MM.1S (cell line): ENCODE measurements around the gene CTNNA1.

Experiments used
- DNase-seq: peaks from one replicate; pipeline ENCODE4 v3.0.0-alpha.2; 2015
- H2AFZ ChIP-seq: fragments of 300-600 bp; sonication (generic); 2 replicates; pipeline ENCODE4 v1.6.0; 2016; ENCODE audit warnings: antibody characterized with exemption, low read length
- H3F3A ChIP-seq: fragments of 300-600 bp; sonication (generic); 2 replicates; pipeline ENCODE4 v1.6.1; 2016; ENCODE audit warnings: mild to moderate bottlenecking, antibody characterized with exemption, low read length, moderate library complexity, mixed read lengths; ENCODE audit not compliant: insufficient read depth
- H3K27ac ChIP-seq: fragments of 300-600 bp; sonication (generic); 2 replicates; pipeline ENCODE4 v1.5.1; 2016; ENCODE audit warnings: mild to moderate bottlenecking, low read length
- H3K27me3 ChIP-seq: fragments of 300-600 bp; sonication (generic); replicated peaks from 2 replicates; pipeline ENCODE4 v1.6.0; 2016; ENCODE audit warnings: low read length; ENCODE audit not compliant: insufficient read depth
- H3K36me3 ChIP-seq: fragments of 300-600 bp; sonication (generic); replicated peaks from 2 replicates; pipeline ENCODE4 v1.6.1; 2016; ENCODE audit warnings: mild to moderate bottlenecking, low read length, mixed read lengths; ENCODE audit not compliant: insufficient read depth
- H3K4me1 ChIP-seq: fragments of 300-600 bp; sonication (generic); 2 replicates; pipeline ENCODE4 v1.6.1; 2016; ENCODE audit warnings: low read length, mixed read lengths
- H3K4me2 ChIP-seq: fragments of 300-600 bp; sonication (generic); 2 replicates; pipeline ENCODE4 v1.6.0; 2016; ENCODE audit warnings: low read depth, low read length
- H3K4me3 ChIP-seq: fragments of 300-600 bp; sonication (generic); 2 replicates; pipeline ENCODE4 v1.5.1; 2016; ENCODE audit warnings: low read length, mixed read lengths
- H3K79me2 ChIP-seq: fragments of 300-600 bp; sonication (generic); 2 replicates; pipeline ENCODE4 v1.6.1; 2016; ENCODE audit warnings: mixed run types, low read length, mixed read lengths
- H3K9ac ChIP-seq: fragments of 300-600 bp; sonication (generic); 2 replicates; pipeline ENCODE4 v1.6.1; 2016; ENCODE audit warnings: low read length, mixed read lengths
- H3K9me2 ChIP-seq: fragments of 300-600 bp; sonication (generic); replicated peaks from 2 replicates; pipeline ENCODE4 v1.6.1; 2016; ENCODE audit warnings: mild to moderate bottlenecking, low read length, mixed read lengths; ENCODE audit not compliant: insufficient read depth
- H3K9me3 ChIP-seq: fragments of 300-600 bp; sonication (generic); replicated peaks from 2 replicates; pipeline ENCODE4 v1.6.1; 2016; ENCODE audit warnings: mild to moderate bottlenecking, low read length, mixed read lengths; ENCODE audit not compliant: insufficient read depth
- H4K20me1 ChIP-seq: fragments of 300-600 bp; sonication (generic); 2 replicates; pipeline ENCODE4 v1.6.1; 2016; ENCODE audit warnings: mild to moderate bottlenecking, low read length, moderate library complexity, mixed read lengths; ENCODE audit not compliant: insufficient read depth
- EZH2 ChIP-seq: fragments of 300-600 bp; sonication (generic); optimal IDR thresholded peaks from 2 replicates; pipeline ENCODE3; 2017; ENCODE audit warnings: low read depth, mild to moderate bottlenecking, antibody characterized with exemption, low read length, mixed read lengths
- EZH2phosphoT487 ChIP-seq: fragments of 300-600 bp; sonication (generic); IDR thresholded peaks from 2 replicates; pipeline ENCODE4 v1.6.1; 2018; ENCODE audit warnings: antibody characterized with exemption, low read length
- TF ChIP-seq, protein P1 (sequence below): fragments of 300-600 bp; sonication (generic); IDR thresholded peaks from 2 replicates; pipeline ENCODE4 v1.5.1; 2016; ENCODE audit warnings: antibody characterized with exemption, low read length, mixed read lengths

Gene CTNNA1

DNA sequence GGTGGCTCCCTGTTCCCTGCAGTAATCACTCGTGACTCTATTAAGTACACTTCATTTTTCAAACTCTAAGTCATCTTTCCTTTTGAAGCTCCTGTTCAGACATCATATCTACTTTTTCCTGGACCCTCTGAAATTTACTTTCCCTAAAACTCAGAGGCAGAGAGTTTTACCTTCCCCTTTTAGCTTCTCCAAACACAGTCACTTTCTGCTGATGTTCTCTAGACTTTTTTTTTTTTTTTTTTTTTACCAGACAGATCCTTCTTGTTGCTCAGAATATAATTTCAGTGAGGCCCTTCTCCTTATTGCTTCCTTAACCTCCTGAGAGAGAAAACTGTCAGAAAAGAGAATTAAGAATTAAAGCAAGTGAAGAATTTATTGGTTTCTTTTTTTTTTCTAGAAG is 208.5 kb downstream of the CTNNA1 start:
- Histone ChIP-seq H3K36me3 (no peaks in the 10 kb centered on the region), H3K4me2 (no peak overlapping the region), H3F3A (no peaks in the 10 kb centered on the region), H2AFZ (no peak overlapping the region), H4K20me1 (no peaks in the 10 kb centered on the region), H3K9me3 (no peaks in the 10 kb centered on the region), H3K9ac (no peak overlapping the region), H3K4me3 (no peak overlapping the region), H3K9me2 (no peaks in the 10 kb centered on the region), H3K27me3 (no peaks in the 10 kb centered on the region), H3K4me1 (no peaks in the 10 kb centered on the region), H3K27ac (no peak overlapping the region), H3K79me2 (no peaks in the 10 kb centered on the region)
- DNase-seq: no peak
- TF ChIP-seq EZH2: no peak
- TF ChIP-seq, protein P1, sequence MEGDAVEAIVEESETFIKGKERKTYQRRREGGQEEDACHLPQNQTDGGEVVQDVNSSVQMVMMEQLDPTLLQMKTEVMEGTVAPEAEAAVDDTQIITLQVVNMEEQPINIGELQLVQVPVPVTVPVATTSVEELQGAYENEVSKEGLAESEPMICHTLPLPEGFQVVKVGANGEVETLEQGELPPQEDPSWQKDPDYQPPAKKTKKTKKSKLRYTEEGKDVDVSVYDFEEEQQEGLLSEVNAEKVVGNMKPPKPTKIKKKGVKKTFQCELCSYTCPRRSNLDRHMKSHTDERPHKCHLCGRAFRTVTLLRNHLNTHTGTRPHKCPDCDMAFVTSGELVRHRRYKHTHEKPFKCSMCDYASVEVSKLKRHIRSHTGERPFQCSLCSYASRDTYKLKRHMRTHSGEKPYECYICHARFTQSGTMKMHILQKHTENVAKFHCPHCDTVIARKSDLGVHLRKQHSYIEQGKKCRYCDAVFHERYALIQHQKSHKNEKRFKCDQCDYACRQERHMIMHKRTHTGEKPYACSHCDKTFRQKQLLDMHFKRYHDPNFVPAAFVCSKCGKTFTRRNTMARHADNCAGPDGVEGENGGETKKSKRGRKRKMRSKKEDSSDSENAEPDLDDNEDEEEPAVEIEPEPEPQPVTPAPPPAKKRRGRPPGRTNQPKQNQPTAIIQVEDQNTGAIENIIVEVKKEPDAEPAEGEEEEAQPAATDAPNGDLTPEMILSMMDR: no peak
- TF ChIP-seq EZH2phosphoT487: no peak

- no peak for TF ChIP-seq EZH2phosphoT487
- TF ChIP-seq, protein P1: no peak
- TF ChIP-seq EZH2: no peak
- Histone ChIP-seq H4K20me1 (no peaks in the 10 kb centered on the region), H2AFZ (no peak overlapping the region), H3F3A (no peaks in the 10 kb centered on the region), H3K27ac (no peak overlapping the region), H3K4me3 (no peak overlapping the region), H3K9me2 (no peaks in the 10 kb centered on the region), H3K36me3 (no peaks in the 10 kb centered on the region), H3K27me3 (no peaks in the 10 kb centered on the region), H3K9me3 (no peaks in the 10 kb centered on the region), H3K9ac (no peak overlapping the region), H3K4me1 (no peaks in the 10 kb centered on the region), H3K79me2 (no peaks in the 10 kb centered on the region), H3K4me2 (no peak overlapping the region)
- DNase-seq: no peak
Observed at GRCh38 chr5:138962614-138963370, 209.6 kb downstream of the CTNNA1 start.

DNA sequence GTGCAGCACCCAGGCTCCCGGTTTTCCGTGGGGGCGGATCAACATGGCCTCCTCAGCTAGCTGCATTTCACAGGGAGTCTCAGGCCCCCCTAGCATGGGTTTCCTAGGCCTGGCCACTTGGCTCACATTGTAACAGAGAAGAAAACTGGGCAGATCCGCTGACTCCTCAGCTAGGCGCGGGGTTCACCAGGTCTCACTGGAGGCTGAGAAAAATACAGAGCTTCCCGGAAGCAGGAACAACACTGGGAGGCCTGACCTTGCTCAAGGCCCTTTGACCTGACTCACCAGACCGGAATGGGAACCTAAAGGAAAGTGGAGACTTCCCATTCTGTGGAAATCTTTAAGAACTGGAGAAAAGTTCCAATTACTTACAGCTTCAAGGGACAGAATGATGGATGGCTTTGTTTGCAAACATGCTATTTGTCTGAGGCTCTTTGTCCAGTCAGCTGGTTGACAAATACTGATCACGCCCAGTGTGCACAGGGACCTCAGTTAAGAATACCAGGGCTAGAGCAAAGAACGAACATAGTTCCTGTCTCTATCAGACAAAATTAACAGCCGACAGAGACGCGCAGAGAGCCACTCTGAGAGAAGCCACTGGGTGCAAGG is 210.6 kb downstream of the CTNNA1 start:
- no peaks in the 10 kb centered on the region for H3F3A ChIP-seq
- H3K4me1 ChIP-seq: no peaks in the 10 kb centered on the region
- H3K79me2 ChIP-seq: no peaks in the 10 kb centered on the region
- no peak overlapping the region for H3K4me3 ChIP-seq
- H3K27ac ChIP-seq: no peak overlapping the region
- H3K9me3 ChIP-seq: no peaks in the 10 kb centered on the region
- no peak for DNase-seq
- H2AFZ ChIP-seq: no peak overlapping the region
- H3K4me2 ChIP-seq: no peak overlapping the region
- H3K36me3 ChIP-seq: no peaks in the 10 kb centered on the region
- H3K9ac ChIP-seq: no peak overlapping the region
- H3K27me3 ChIP-seq: no peaks in the 10 kb centered on the region
- no peaks in the 10 kb centered on the region for H4K20me1 ChIP-seq
- no peak for TF ChIP-seq EZH2
- H3K9me2 ChIP-seq: no peaks in the 10 kb centered on the region
